Renal cortex interstitium (tissue), 11 donors: ENCODE results near the gene ZMIZ1. TPM values are rescaled to one million over a fixed set of nuclear protein-coding genes. Genes with fewer than 3 reads are reported as not detected.
A peak's percentile ranks its signal among the peaks of the same experiment; 100 is the strongest.

Experiments used
- DNase-seq, 11 donors: peaks; one replicate each; pipeline ENCODE4 v3.0.0-alpha.2; 2013; ENCODE audit warnings: low read depth in 9 of 11, low spot score in 4 of 11; ENCODE audit errors: extremely low read depth in 1 of 11
- polyA plus RNA-seq, 3 donors: library from polyadenylated mRNA; unstranded; fragments of 120-200 nt; gene quantifications; one replicate each; pipeline ENCODE4 v1.2.1, GENCODE V29; 2013; ENCODE audit not compliant: insufficient read length in 3 of 3

The ZMIZ1 gene
- polyA plus RNA-seq, 3 donors: 69.2 to 85.6 (median 74.3) TPM

DNA sequence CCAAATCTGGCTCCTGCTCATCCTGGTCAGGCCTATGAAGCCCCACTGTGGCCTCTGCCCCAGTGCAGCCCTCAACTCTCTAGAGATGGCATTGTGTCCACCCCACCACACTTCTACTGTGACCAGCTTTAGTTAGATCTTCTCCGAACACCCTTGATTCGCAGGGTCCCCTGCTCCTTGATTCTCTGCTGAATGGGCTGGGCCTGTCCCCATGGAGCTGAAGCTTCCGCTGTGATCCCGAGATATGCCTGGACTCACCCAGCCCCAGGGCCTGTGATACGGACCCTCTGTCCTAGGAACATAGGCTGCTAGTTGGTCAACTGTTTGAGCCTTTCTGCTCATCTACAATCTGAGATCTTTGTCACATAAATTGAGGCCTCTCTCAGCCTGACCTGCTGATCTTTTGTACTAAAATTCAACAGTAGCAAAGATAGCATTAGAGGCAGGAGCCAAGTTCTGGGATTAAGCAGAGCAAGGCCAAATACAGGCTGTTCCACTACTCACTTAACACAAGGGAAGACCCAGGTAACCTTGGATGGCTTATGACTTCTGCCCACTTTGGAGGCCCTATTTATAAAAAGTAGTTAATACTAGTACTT lies 272.0 kb downstream of the ZMIZ1 start:
- no peak for DNase-seq

DNA sequence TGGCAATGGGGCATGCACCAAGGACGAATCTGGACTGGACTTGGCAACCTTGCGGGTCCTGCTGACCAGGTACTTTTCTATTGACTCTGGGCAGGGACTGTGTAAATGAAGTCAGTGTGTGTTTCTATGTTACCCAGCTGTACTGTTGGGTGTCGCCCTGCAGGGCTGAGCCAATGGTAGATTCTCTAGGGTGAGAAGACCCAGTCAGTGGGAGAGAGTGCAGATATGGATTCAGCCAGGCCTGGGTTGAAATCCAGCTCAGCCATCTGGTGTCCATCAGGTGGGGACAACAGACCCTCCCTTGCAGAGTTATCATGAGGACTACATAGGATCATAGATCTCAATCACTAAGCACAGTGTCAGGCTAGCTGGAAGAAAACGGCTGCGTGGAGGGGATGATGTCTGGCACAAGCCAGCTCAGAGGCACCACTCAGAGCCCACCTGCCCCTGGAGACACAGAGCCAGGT lies 273.6 kb downstream of the ZMIZ1 start:
- no peak for DNase-seq

DNA sequence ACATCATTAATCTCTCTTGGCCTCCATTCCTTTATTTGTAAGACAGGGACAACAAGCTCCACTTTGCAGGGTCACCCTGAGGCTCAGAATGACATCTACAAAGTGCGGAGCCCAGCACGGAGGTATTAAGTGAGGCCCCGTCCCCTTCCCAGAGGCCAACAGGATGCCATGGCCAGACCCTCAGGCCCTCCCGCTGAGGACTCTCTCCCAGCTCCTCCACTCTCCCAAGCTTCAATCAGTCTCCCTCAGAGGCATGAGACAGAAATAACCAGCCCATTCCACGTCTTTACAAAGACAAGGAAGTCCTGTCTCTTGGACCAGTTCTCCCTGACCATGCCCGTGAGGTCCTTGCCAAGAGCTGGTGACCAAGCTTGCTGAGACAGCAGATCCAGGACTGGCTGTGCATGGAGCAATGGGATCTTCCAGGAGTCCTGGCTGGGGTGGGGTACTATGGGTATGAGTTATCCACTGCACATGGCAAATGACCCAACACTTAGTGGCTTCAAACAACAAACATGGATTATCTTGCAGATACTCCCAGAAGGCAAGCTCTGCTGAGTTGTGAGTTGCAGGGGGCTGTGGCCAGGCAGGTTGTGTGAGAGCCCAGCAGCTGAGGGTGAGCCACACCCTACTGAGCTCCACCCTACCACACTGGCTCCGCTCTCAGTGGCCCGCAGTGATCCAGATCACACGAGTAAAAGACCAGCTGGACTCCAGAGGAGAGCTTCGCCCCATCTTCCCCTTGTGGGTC lies 274.2 kb downstream of the ZMIZ1 start:
- DNase-seq: no peak

DNA sequence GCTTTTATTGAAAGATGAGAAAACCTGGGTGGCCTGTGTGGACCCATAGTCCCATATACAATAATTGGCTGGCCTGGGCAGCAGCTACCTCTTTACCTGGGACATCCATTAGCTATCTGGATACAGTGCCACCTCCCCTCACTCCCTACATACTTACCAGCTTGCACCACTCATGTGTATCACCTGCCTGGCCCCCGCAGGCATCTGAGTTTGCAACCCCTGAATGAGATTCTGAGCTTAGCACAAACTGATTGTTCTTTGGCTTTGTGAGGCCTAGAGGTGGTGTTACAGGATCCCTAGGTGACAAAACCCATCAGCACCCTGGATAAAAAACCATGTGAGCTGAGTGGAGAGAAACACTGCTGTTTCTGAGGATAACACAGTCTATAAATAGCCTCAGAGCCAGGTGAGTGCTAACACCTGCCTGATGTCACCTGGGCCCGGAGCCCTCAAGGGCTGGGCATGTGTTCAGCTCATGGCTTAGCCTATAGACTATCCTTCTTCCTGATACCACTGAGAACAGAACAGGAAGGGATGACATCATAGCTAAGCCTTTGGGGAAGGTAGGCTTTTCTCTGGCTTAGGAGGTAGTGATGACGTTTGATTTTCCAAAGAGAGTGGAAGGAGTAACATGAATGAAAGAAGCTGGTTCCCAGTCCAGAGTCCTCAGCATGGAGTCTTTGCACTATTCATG lies 275.9 kb downstream of the ZMIZ1 start:
- no peak for DNase-seq

DNA sequence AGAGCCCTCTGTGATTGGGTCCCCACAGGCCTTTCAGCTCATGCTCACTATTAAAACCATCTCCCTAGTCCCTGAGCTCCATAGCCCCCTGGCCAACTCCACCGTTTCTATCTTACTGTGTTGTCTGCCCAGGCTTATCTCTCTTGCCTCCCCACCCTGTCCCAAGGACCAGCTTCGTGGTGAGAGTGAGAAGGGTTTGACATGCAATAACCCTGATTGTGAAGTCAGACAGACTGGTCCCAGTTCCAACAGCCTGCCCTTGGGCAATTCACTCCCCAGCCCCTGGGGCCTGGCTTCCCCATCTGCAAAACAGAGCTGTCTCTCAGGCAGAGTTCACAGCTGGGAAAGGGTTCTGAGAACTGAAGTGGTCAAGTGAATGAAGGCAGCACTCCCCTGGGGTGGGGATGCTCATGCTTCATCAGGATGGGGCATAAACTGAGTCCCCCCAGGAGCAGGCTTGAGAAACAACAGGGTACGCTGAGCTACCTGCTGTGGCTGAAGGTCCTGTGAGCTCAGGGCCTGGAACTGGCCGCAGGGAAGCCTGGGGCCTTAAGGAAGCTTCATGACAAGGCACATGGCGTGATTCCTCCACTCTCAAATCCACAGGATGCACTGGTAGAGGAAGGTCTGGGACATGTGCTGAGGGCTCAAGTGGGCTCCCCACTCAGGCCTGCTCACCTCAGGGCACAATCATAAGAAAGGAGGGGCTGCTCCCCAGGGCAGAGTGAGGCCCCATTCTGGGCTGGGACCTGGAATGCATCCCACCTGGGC lies 276.7 kb downstream of the ZMIZ1 start:
- DNase-seq: no peak

DNA sequence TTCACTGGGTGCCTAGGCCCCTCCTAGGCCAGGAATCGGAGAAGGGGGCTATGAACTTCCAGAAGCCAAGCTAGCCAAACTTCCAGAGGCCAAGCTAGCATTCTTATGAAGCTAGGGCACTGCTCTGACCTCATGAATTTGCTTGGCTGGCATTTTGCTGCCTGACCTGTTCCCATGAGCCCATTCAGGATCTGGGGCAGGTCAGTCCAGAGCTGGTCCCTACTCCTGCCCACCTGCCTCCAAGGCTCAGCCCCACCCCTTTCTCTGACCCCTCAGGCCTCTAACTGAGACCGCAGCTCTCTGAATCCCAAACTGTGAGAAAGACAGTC lies 277.2 kb downstream of the ZMIZ1 start:
- DNase-seq: no peak

DNA sequence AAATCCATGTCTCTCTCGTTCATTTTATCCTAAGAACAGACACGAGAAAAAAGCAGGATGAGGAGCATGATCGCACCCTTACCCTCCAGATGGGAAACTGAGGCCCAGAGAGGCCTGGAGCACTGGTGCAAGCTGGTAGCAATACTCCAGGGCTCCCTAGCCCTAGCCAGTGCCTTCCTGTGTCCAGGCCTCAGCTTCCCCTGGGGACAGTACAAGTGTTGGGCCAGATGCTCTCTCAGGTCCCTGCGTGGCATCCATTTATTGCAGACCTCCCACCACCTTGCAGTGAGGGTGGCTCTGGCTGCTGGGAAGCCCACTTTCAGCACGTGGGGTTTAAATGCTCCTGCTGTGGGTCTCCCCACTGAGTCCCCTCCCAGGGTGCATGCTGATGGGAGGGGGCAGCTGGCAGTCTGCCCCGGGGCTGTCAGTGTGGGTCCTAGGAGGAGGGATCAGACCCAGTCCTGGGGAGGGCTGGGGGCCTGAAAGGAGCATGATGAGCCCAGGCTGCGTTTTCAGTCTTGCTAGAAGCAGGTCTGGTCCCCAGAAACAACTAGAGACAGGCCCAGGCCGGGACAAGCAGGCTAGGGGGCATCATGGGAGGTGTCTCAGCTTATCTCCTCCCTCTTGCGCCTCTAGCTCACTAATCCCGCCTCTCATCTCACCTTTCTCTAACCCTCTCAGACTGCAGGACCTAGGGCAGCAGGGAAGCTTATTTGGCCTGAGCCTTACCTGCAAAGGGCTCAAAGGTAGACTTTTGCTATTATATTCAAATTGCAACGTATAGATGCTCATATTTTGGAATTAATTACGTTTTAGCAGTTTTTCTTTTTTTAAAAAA lies 277.8 kb downstream of the ZMIZ1 start:
- no peak for DNase-seq

DNA sequence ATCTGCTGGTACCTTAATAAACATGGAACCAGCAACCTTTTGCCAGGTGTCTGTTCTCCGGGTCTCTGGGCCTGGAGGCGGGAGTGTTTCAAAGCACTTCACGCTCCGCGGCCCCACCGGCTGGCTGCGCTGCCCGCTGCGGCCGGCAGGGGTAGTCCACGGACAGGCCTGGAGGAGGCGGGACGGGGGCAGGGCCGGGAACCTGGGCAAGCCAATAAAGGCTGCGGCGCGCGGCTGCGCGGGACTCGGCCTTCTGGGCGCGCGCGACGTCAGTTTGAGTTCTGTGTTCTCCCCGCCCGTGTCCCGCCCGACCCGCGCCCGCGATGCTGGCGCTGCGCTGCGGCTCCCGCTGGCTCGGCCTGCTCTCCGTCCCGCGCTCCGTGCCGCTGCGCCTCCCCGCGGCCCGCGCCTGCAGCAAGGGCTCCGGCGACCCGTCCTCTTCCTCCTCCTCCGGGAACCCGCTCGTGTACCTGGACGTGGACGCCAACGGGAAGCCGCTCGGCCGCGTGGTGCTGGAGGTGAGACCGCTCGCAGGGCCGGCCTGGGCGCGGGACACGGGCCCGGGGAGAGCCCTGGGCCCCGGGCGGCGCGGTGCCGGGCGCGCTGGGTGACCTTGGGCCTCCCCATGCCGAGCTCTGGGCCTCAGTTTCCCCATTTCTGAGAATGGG lies 278.6 kb downstream of the ZMIZ1 start, which contains the start of gene PPIF:
PPIF (plus strand) TSS at position 244 of the 668 bp plus-strand sequence; CDS start at position 324, 80 bp downstream.
- peak; percentile 74 to 91 (median 86) for DNase-seq

DNA sequence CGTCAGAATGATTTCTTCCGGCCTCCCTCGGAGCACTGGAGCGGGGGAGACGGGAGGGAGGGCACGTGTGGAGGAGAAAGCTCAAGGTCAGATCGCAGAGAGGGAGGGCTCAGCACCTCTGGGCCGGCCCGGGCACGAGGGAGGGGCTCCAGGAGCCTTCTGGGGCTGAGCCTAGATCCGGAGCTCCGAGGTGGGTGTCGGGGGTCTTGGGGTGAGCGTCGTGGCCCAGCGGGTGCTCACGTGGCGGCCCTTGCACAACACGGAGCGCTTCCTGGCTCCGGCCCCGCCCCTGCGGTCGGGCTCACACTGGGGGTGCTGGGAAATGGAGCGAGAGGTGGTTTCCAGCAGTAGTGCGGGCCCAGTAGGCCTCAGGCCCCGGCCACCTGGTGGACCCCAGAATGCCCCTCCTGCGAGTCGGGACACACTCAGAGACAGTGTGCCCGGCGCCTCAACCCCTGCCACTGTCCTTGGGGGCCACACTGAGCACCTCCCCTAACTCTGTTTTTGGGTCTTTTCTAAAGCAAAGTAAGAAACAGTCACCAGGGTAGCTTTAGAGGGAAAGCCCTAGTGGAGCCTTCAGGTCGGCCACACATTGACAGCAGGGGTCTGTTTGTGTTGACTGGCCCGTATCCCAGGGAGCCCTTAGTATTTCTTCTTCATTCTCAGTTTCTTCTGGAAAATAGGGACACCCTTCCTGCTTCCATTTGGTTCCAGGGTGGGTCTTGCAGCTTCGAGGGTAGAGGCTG lies 279.3 kb downstream of the ZMIZ1 start:
- no peak for DNase-seq

DNA sequence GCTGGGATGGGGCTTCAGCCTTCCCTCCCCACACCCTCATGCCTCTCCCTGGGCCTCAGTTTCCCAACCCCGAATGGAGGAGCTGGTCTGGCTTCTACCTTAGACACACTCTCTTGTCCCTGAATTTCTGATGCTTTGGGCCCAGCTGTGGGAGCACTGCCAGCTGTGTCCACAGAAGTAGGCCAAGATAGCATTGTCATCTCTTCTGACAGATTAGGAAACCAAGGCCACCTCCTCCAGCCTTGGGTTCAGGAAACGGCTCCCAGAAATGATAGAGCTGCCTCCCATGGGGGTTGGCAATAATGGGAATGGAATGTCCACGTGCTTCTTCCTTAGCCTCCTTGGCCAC lies 279.8 kb downstream of the ZMIZ1 start:
- DNase-seq: no peak

DNA sequence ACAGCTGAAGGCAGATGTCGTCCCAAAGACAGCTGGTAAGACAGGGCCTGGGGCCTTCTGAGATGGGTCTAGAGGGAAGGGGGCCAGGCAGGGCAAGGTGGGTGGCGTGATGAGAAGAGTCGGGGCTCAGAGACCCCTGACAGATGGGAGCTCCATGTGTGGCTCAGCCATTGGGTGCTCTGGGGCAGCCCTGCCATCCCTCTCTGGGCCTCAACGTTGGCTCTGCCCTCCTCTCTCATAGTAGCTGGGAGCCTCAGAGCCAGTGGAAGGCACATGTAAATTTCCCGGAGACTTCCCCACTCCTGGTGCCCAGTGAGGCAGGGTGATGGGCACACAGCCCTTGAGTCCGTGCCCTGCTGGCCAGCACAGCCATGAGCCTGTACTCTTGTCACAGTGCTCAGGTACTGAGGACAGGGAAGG lies 280.3 kb downstream of the ZMIZ1 start:
- DNase-seq: no peak

DNA sequence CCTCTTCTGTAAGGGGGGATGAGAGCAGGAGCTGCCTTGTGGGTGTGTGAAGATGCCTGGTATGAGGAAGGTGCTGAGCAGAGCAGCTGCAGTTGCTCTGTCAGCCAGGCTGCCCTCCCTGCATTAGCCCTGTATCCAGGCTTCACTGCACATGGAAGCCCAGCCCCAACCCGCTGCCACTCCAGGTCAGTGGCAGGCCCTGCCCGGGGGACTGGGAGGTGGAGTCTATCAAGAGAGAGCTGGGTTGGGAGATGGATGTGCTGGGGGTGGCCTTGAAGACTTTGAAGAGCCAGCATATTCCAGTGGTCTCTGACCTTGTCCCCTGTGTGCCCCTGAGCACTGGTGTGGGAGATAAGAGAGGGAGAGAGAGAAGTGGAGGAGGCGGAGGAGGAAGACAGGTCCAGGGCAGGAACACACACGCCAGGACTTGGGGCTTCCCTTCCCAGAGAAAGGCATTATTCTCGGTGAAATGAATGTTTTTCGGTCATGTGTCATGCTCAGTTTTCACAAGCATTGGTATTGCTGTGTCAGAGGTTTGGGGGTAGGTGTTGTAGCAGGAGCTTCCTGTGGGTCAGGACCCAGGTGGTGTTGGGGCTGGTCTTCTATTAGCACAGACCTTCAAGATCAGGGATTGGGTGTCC lies 281.1 kb downstream of the ZMIZ1 start:
- no peak for DNase-seq

DNA sequence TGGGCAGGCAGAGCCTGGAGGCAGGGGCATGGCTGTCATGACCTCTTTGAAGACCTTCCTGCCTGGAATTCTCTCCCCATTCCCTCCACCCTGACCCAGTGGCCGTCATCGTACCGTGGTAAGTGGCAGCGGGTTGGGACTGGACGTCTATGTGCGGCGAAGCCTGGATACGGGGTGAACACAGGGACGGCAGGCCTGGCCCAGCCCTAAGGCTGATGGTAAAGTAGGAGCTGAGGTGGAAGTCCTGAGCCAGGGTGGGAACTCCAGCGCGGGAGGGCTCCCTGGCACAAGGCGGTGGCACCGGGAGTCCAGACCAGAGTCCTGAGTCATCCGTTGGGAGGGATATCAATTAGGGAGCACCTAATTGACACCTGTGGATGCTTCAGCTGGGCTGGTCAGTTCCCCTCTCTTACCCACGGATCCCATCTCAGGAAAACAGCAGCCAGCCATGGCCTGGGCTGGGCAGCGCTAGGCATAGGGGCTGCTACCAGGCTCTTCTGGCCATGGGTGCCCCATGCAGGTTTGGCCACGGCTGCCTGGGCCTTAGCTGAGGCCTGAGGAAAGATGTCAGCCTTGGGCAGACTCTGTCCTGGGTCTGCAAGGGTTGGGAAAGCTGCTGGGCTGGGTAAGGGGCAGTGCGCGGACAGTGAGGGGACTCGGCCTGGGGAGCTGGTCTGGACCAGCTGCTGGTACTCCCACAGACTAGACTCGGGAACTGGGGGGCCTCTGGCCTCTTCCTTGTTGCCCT lies 281.8 kb downstream of the ZMIZ1 start:
- no peak for DNase-seq

DNA sequence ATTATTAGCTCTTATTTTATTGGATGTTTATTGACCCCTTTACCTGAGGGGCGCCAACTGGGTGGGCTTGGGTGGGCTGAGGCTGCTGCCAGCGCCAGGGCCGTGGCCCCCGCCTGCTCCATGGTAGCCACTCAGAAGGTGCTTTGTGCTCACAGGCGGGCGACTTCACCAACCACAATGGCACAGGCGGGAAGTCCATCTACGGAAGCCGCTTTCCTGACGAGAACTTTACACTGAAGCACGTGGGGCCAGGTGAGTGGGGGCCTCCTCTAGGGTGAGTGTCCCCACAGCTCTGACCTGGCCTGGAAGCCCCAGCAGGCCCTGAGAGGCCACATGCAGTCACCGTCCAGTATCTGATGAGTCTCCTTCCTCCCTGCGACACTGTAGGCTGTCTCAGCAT lies 282.6 kb downstream of the ZMIZ1 start:
- DNase-seq: no peak

DNA sequence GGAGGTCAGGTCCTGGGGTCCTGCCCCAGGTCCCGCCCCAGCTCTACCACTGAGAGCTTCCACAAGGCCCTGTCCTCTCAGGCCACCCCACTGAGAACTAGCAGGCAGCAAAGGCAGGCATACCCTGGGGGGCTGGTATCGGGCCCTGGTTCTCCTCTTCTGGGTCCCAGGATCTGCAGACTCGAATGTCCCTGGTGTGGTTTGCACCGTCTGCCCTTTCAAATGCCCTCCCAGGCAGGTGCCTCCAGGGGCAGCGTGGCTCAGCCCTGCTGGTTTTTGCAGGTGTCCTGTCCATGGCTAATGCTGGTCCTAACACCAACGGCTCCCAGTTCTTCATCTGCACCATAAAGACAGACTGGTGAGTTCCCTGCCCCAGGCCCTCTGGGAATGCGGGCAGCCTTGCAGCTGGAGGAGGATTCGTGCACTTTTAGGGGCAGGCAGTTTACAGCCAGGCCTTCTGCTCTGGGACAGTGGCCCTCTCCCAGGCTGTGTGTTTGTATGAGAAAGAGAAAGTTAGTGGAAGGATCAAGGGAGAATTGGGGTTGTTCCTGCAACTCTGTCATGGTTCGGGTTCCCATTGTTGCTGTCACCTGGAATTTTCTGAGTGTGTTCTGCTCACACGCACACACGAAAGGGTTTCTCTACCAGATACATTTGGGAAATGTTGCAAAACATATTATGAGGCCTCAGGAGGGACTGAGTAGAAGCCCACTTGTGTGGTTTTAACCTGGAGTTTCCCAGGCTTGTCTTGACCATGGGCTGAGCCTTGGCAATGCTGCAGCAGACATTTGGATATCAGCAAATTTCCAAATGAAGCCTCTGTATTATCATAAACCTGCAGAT lies 283.5 kb downstream of the ZMIZ1 start:
- DNase-seq: no peak

DNA sequence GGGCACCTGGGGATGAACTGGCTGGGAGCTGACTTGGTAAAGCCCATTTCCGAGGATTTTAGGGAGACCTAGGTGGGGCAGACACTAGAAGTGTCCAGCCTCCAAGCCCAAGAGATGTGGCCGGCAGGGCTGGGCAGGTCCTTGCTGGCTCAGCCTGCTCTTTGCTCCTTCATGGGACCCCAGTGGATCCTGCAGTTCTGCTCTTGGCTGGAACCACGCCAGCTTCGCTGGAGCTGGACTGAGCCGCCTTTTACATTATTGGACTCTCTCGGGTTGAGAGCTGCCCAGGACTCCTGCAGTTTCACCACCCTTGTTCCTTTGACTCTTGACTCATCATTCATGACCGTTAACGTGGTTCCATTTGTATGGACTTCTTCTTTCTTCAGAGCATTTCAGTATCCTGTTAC lies 284.2 kb downstream of the ZMIZ1 start:
- no peak for DNase-seq
